Vagina (tissue), 2 donors: ENCODE results near the gene RPH3AL. TPM values are rescaled to one million over a fixed set of nuclear protein-coding genes. Genes with fewer than 3 reads are reported as not detected.
"Not testable (repeated sequence)": the region's sequence is repeated elsewhere in the genome, so short reads cannot be mapped to it uniquely, and the experiment has no call there.

Experiments
- DNase-seq, 2 donors: peaks; one replicate each; pipeline ENCODE4 v3.0.0-alpha.2; 2017; ENCODE audit errors: extremely low spot score in 2 of 2
- H3K27ac ChIP-seq: fragments of 200-600 bp; sonication (generic); one replicate; pipeline ENCODE4 v1.5.1; 2019
- H3K27me3 ChIP-seq: fragments of 200-600 bp; sonication (generic); one replicate; pipeline ENCODE4 v1.5.1; 2019
- H3K36me3 ChIP-seq, 2 donors: fragments of 200-600 bp; sonication (generic); one replicate each; pipeline ENCODE4 v1.5.1; 2017 to 2019
- H3K4me1 ChIP-seq: fragments of 200-600 bp; sonication (generic); one replicate; pipeline ENCODE4 v1.5.1; 2019
- H3K4me3 ChIP-seq, 2 donors: fragments of 200-600 bp; sonication (generic); 1 replicate in 1 of 2; 2 replicates in 1 of 2; pipeline ENCODE4 v1.5.1; 2016 to 2019
- H3K9me3 ChIP-seq: fragments of 200-600 bp; sonication (generic); one replicate; pipeline ENCODE4 v1.5.1; 2019
- POLR2A ChIP-seq, 2 donors: fragments of 450-650 bp; IDR thresholded peaks; one replicate each; pipeline ENCODE4 v1.6.1; 2017; ENCODE audit warnings: antibody characterized with exemption in 2 of 2, mild to moderate bottlenecking in 2 of 2, moderate library complexity in 2 of 2
- POLR2AphosphoS5 ChIP-seq, 2 donors: sonication (generic); formaldehyde crosslinking; IDR thresholded peaks; one replicate each; pipeline ENCODE4 v1.9.0; 2017; ENCODE audit warnings: antibody characterized with exemption in 2 of 2, mild to moderate bottlenecking in 2 of 2, low read depth in 1 of 2; ENCODE audit not compliant: insufficient read depth in 1 of 2
- intact Hi-C: fragments of 100-400 bp; cut with DNase I; formaldehyde crosslinking; loops from one replicate; pipeline ENCODE4 v1.15.1; 2023
- total RNA-seq: library from RNA; depleted of rRNA; stranded (reverse); fragments of >200 nt; gene quantifications from one replicate; pipeline ENCODE4 v1.2.3, GENCODE V29; 2016
- TF ChIP-seq, protein P1 (sequence below), 3 experiments: fragments of 450-650 bp in 2 of 3; fragments of 200-600 bp in 1 of 3; sonication (generic) in 1 of 3; IDR thresholded peaks; one replicate each; pipeline ENCODE4 v1.5.1; 2017 to 2019; ENCODE audit warnings: antibody characterized with exemption in 3 of 3, mild to moderate bottlenecking in 2 of 3, moderate library complexity in 2 of 3

Gene RPH3AL
- total RNA-seq, 1 donor from 2014 or later: 43.5 TPM

DNA sequence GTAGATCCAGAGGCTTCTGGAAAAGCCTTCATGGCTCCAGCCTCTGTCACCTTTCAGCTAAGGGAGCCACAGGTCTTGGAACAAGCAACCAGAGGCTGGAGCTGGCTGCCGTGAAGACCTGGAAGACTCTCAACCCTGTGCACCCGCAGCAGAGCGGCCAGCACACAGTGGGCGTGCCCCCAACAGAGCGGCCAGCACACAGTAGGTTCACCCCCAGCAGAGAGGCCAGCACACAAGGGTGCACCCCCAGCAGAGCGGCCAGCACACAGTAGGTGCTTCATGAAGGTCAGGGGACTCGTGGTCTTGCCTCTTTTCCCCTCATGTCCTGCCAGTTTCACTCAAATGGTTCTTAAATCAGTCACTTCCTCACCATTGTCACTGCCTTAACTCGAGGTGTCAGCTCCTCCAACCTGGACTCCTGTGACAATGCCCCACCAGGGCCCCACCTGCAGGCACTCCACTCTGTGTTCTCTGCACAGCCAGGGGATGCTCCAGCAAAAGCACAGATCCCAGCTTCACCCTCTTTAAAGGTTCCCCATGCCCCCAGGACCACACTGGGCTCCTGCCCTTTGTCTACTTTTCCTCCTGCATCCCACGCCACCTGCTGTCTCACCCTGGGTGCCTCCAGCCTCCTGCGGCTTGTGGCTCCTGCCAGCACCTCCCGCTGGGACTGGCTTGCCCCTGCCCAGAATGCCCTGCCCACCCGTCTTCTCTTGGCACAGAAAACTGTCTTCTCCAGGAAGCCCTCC lies 128.7 kb downstream of the RPH3AL start:
- Histone ChIP-seq H3K4me3 (no peak overlapping the region), H3K27ac (no peak overlapping the region), H3K36me3 (no peaks in the 10 kb centered on the region), H3K4me1 (no peaks in the 10 kb centered on the region), H3K9me3 (no peaks in the 10 kb centered on the region), H3K27me3 (no peaks in the 10 kb centered on the region)
- intact Hi-C loops: no loop called here
- no peak for TF ChIP-seq POLR2AphosphoS5 (IDR thresholded peaks at IDR 0.05; ENCODE audit: insufficient read depth in 1 of 2, low read depth in 1 of 2)
- TF ChIP-seq, protein P1, sequence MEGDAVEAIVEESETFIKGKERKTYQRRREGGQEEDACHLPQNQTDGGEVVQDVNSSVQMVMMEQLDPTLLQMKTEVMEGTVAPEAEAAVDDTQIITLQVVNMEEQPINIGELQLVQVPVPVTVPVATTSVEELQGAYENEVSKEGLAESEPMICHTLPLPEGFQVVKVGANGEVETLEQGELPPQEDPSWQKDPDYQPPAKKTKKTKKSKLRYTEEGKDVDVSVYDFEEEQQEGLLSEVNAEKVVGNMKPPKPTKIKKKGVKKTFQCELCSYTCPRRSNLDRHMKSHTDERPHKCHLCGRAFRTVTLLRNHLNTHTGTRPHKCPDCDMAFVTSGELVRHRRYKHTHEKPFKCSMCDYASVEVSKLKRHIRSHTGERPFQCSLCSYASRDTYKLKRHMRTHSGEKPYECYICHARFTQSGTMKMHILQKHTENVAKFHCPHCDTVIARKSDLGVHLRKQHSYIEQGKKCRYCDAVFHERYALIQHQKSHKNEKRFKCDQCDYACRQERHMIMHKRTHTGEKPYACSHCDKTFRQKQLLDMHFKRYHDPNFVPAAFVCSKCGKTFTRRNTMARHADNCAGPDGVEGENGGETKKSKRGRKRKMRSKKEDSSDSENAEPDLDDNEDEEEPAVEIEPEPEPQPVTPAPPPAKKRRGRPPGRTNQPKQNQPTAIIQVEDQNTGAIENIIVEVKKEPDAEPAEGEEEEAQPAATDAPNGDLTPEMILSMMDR (IDR thresholded peaks at IDR 0.05): no peak
- no peak for TF ChIP-seq POLR2A (IDR thresholded peaks at IDR 0.05)
- DNase-seq: no peak

GRCh38 chr17:222172-222571 lies 130.4 kb downstream of the RPH3AL start:
- H3K9me3 ChIP-seq: no peaks in the 10 kb centered on the region
- intact Hi-C loops: no loop called here
- DNase-seq: no peak
- no peak overlapping the region for H3K4me3 ChIP-seq
- H3K4me1 ChIP-seq: no peaks in the 10 kb centered on the region
- H3K36me3 ChIP-seq: no peaks in the 10 kb centered on the region
- no peaks in the 10 kb centered on the region for H3K27me3 ChIP-seq
- H3K27ac ChIP-seq: no peak overlapping the region
- TF ChIP-seq POLR2A (IDR thresholded peaks at IDR 0.05) (no peak), POLR2AphosphoS5 (IDR thresholded peaks at IDR 0.05; ENCODE audit: insufficient read depth in 1 of 2, low read depth in 1 of 2) (no peak)
- TF ChIP-seq, protein P1 (IDR thresholded peaks at IDR 0.05): no peak

DNA sequence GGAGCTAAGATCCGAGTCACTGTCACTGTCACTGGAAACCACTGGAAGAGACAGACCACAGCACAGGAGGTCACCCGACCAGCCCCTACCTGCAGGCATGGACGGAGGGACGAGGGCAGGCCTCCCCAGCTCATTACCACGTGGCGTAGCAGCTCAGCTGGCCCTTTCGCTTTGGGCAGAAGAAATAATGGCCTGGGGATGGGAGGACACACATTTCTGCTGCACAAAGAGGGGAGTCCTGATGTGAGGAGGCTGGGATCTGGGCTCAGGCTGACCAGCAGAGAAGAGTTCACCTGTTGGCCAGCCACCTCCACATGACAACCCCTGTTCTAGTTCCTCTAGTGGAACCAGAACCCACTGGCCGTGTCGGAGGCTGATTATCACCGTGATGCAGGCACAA lies 132.9 kb downstream of the RPH3AL start:
- H3K27ac ChIP-seq: no peak overlapping the region
- H3K27me3 ChIP-seq: no peaks in the 10 kb centered on the region
- intact Hi-C loops: no loop called here
- no peak overlapping the region for H3K4me3 ChIP-seq
- H3K9me3 ChIP-seq: no peaks in the 10 kb centered on the region
- TF ChIP-seq, protein P1 (IDR thresholded peaks at IDR 0.05): no peak
- no peak for TF ChIP-seq POLR2AphosphoS5 (IDR thresholded peaks at IDR 0.05; ENCODE audit: insufficient read depth in 1 of 2, low read depth in 1 of 2)
- TF ChIP-seq POLR2A (IDR thresholded peaks at IDR 0.05): no peak
- peaks cover 11% of the 10 kb centered on the region for H3K4me1 ChIP-seq
- H3K36me3 ChIP-seq: no peaks in the 10 kb centered on the region
- no peak for DNase-seq

DNA sequence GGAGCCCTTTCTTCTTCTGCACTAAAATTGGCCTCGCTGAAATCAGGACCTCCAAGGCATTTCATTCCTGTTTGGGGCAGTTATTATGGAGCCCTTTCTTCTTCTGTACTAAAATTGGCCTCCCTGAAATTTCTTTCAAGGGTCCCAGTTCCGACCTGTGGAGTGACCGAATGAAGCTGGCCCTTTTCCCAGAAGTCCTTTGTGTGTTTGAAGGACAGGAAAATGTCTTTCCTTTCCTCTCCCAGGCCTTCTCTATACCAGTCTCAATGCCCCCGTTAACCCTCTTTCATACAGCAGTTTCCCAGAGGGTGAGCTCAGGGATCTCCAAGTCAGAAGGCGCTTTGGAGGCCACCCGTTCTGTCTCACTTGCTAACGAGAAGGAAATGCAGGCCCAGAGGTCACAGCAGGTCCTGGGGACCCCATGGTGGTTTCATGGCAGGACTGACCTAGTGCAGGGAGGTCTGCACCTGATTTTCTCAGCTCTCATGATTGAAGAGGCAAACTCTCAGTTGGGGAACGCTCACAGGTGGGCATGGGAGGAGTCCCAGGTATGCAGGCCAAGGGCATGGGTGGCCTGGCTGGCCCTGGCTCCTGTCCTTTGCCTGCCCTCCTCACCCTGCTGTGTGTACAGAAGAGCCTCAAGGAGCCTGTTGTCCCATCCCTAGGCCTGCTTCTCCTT lies 134.0 kb downstream of the RPH3AL start:
- H3K9me3 ChIP-seq: no peaks in the 10 kb centered on the region
- TF ChIP-seq, protein P1 (IDR thresholded peaks at IDR 0.05): no peak
- TF ChIP-seq POLR2A (IDR thresholded peaks at IDR 0.05): no peak
- no peak for TF ChIP-seq POLR2AphosphoS5 (IDR thresholded peaks at IDR 0.05; ENCODE audit: insufficient read depth in 1 of 2, low read depth in 1 of 2)
- intact Hi-C loops: no loop called here
- H3K4me3 ChIP-seq: no peak overlapping the region
- no peaks in the 10 kb centered on the region for H3K27me3 ChIP-seq
- no peak overlapping the region for H3K27ac ChIP-seq
- no peaks in the 10 kb centered on the region for H3K36me3 ChIP-seq
- H3K4me1 ChIP-seq: peaks cover 11% of the 10 kb centered on the region
- DNase-seq: no peak

DNA sequence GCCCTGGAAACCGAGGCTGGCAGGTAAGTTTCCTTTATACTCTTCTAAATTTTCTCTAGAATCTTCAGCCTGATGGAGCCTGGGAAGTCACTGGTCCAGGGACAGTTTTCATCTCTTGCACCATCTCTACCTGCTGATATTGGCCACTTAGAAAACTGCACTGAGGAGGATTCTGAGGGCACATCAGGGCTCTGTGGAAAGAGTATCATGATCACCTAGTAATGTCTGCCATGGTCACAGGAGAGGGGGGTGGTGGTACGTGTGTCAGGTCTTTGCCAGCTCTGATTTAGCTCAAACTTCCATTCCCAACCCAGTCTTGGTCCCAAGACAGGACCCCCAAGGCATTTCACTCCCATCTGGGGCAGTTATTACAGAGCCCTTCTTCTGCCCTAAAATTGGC lies 136.0 kb downstream of the RPH3AL start:
- TF ChIP-seq POLR2A (IDR thresholded peaks at IDR 0.05) (no peak), POLR2AphosphoS5 (IDR thresholded peaks at IDR 0.05; ENCODE audit: insufficient read depth in 1 of 2, low read depth in 1 of 2) (no peak)
- TF ChIP-seq, protein P1 (IDR thresholded peaks at IDR 0.05): no peak
- intact Hi-C loops: no loop called here
- Histone ChIP-seq H3K4me1 (peaks cover 11% of the 10 kb centered on the region), H3K27me3 (no peaks in the 10 kb centered on the region), H3K36me3 (no peaks in the 10 kb centered on the region), H3K9me3 (no peaks in the 10 kb centered on the region), H3K4me3 (no peak overlapping the region), H3K27ac (no peak overlapping the region)
- no peak for DNase-seq

GRCh38 chr17:215563-216478 lies 136.8 kb downstream of the RPH3AL start:
- H3K9me3 ChIP-seq, DNase-seq, H3K36me3 ChIP-seq, H3K27ac ChIP-seq, intact Hi-C loops, H3K27me3 ChIP-seq: not testable (repeated sequence)
- peak overlapping the region in 1 of 2 donors; percentile 22 for H3K4me3 ChIP-seq
- peaks cover 11% of the 10 kb centered on the region for H3K4me1 ChIP-seq
